ENCODE measurements around the gene ADCY9.
"Not testable (repeated sequence)": the region's sequence is repeated elsewhere in the genome, so short reads cannot be mapped to it uniquely, and the experiment has no call there.

The ADCY9 gene

GRCh38 chr16:4092547-4093265 lies 23.5 kb downstream of the ADCY9 start:
- DNase-seq: no peak

- DNase-seq: no peak
Observed at GRCh38 chr16:4091240-4092012, 24.8 kb downstream of the ADCY9 start.

GRCh38 chr16:4090351-4090851 lies 25.8 kb downstream of the ADCY9 start:
- DNase-seq: no peak

GRCh38 chr16:4089811-4090301 lies 26.4 kb downstream of the ADCY9 start:
- DNase-seq: no peak

GRCh38 chr16:4089251-4089810 lies 26.9 kb downstream of the ADCY9 start:
- DNase-seq: no peak

- no peak for DNase-seq
Observed at GRCh38 chr16:4087990-4088577, 28.2 kb downstream of the ADCY9 start.

- no peak for DNase-seq
Observed at GRCh38 chr16:4087099-4087885, 28.9 kb downstream of the ADCY9 start.

GRCh38 chr16:4086153-4086552 lies 30.1 kb downstream of the ADCY9 start:
- DNase-seq: no peak

- no peak for DNase-seq
Observed at GRCh38 chr16:4085405-4085970, 30.8 kb downstream of the ADCY9 start.

GRCh38 chr16:4083347-4083870 lies 32.8 kb downstream of the ADCY9 start:
- DNase-seq: no peak

GRCh38 chr16:4082474-4083044 lies 33.7 kb downstream of the ADCY9 start:
- no peak for DNase-seq

GRCh38 chr16:4081521-4082021 lies 34.7 kb downstream of the ADCY9 start:
- DNase-seq: peak; percentile 67

- DNase-seq: no peak
Observed at GRCh38 chr16:4081047-4081446, 35.2 kb downstream of the ADCY9 start.

- DNase-seq: no peak
Observed at GRCh38 chr16:4077174-4077649, 39.0 kb downstream of the ADCY9 start.

GRCh38 chr16:4075534-4075933 lies 40.7 kb downstream of the ADCY9 start:
- no peak for DNase-seq

- DNase-seq: not testable (repeated sequence)
Observed at GRCh38 chr16:4073150-4073549, 43.1 kb downstream of the ADCY9 start.

GRCh38 chr16:4071686-4072561 lies 44.3 kb downstream of the ADCY9 start:
- no peak for DNase-seq

GRCh38 chr16:4070936-4071335 lies 45.3 kb downstream of the ADCY9 start:
- no peak for DNase-seq

GRCh38 chr16:4067262-4068001 lies 48.8 kb downstream of the ADCY9 start:
- DNase-seq: no peak
